H9 (cell line): ENCODE measurements around the gene IFT81. TPM values are rescaled to one million over a fixed set of nuclear protein-coding genes. Genes with fewer than 3 reads are reported as not detected.

Experiments used
- DNase-seq: peaks from one replicate; pipeline ENCODE4 v3.0.0-alpha.2; 2017
- H2AFZ ChIP-seq: one replicate; pipeline ENCODE4 v1.6.1; 2013; ENCODE audit warnings: mild to moderate bottlenecking, low read length, control low read depth, moderate library complexity
- H2AK5ac ChIP-seq: 2 replicates; pipeline ENCODE4 v1.6.1; 2013; ENCODE audit warnings: low read length, control low read depth, mixed read lengths; ENCODE audit not compliant: insufficient read length
- H2BK120ac ChIP-seq: one replicate; pipeline ENCODE4 v1.6.1; 2013; ENCODE audit warnings: low read depth, mild to moderate bottlenecking, low read length, control low read depth, inconsistent platforms; ENCODE audit not compliant: poor library complexity, severe bottlenecking
- H2BK12ac ChIP-seq: 2 replicates; pipeline ENCODE4 v1.6.1; 2013; ENCODE audit warnings: low read length, control low read depth, mixed read lengths, low read depth; ENCODE audit not compliant: insufficient read length
- H2BK15ac ChIP-seq: 2 replicates; pipeline ENCODE4 v1.6.1; 2013; ENCODE audit warnings: low read depth, low read length, control low read depth
- H2BK20ac ChIP-seq: one replicate; pipeline ENCODE4 v1.6.1; 2013; ENCODE audit warnings: low read depth, mild to moderate bottlenecking, low read length, control low read depth, inconsistent platforms; ENCODE audit not compliant: poor library complexity, severe bottlenecking
- H2BK5ac ChIP-seq: 2 replicates; pipeline ENCODE4 v1.6.1; 2013; ENCODE audit warnings: low read length, control low read depth, mixed read lengths; ENCODE audit not compliant: insufficient read length
- H3K14ac ChIP-seq: 2 replicates; pipeline ENCODE4 v1.6.1; 2013; ENCODE audit warnings: low read length, control low read depth; ENCODE audit not compliant: insufficient read depth
- H3K18ac ChIP-seq: 2 replicates; pipeline ENCODE4 v1.6.1; 2013; ENCODE audit warnings: low read depth, mild to moderate bottlenecking, mixed read lengths, low read length, control low read depth; ENCODE audit not compliant: insufficient read length
- H3K23ac ChIP-seq: 2 replicates; pipeline ENCODE4 v1.6.1; 2013; ENCODE audit warnings: low read length, control low read depth, mixed read lengths, low read depth; ENCODE audit not compliant: insufficient read length
- H3K23me2 ChIP-seq: 2 replicates; pipeline ENCODE4 v1.6.1; 2013; ENCODE audit warnings: low read depth, mild to moderate bottlenecking, mixed read lengths, low read length, control low read depth; ENCODE audit not compliant: insufficient read length, poor library complexity, severe bottlenecking
- H3K27ac ChIP-seq: 2 replicates; pipeline ENCODE4 v1.5.1; 2013; ENCODE audit warnings: low read length, control low read depth, mixed read lengths, low read depth; ENCODE audit not compliant: insufficient read length
- H3K27me3 ChIP-seq: 2 replicates; pipeline ENCODE4 v1.6.1; 2013; ENCODE audit warnings: low read length, control low read depth, inconsistent platforms; ENCODE audit not compliant: insufficient read depth
- H3K4ac ChIP-seq: 2 replicates; pipeline ENCODE4 v1.6.1; 2013; ENCODE audit warnings: low read depth, mild to moderate bottlenecking, control low read depth, inconsistent platforms, low read length, moderate library complexity
- H3K4me1 ChIP-seq: 2 replicates; pipeline ENCODE4 v1.6.1; 2013; ENCODE audit warnings: low read length, control low read depth, inconsistent platforms; ENCODE audit not compliant: insufficient read depth
- H3K4me2 ChIP-seq: 2 replicates; pipeline ENCODE4 v1.6.1; 2013; ENCODE audit warnings: low read length, control low read depth, mixed read lengths; ENCODE audit not compliant: insufficient read length, insufficient read depth
- H3K56ac ChIP-seq: 2 replicates; pipeline ENCODE4 v1.6.1; 2013; ENCODE audit warnings: low read depth, mild to moderate bottlenecking, mixed read lengths, low read length, control low read depth; ENCODE audit not compliant: insufficient read length
- H3K79me1 ChIP-seq: 2 replicates; pipeline ENCODE4 v1.6.1; 2013; ENCODE audit warnings: low read depth, mild to moderate bottlenecking, moderate library complexity, low read length, control low read depth, inconsistent platforms; ENCODE audit not compliant: insufficient read depth, poor library complexity, severe bottlenecking
- H3K79me2 ChIP-seq: 2 replicates; pipeline ENCODE4 v1.6.1; 2013; ENCODE audit warnings: low read length, control low read depth, inconsistent platforms; ENCODE audit not compliant: insufficient read depth
- H3K9ac ChIP-seq: 2 replicates; pipeline ENCODE4 v1.6.1; 2013; ENCODE audit warnings: low read length, control low read depth, mixed read lengths; ENCODE audit not compliant: insufficient read length; ENCODE audit errors: extremely low read depth
- H3K9me3 ChIP-seq: one replicate; pipeline ENCODE4 v1.6.1; 2013; ENCODE audit warnings: low read depth, low read length, inconsistent platforms; ENCODE audit not compliant: control insufficient read depth
- H3T11ph ChIP-seq: one replicate; pipeline ENCODE4 v1.6.1; 2013; ENCODE audit warnings: mild to moderate bottlenecking, low read length, control low read depth, inconsistent platforms
- H4K20me1 ChIP-seq: one replicate; pipeline ENCODE4 v1.6.1; 2013; ENCODE audit not compliant: control insufficient read depth, insufficient read length, insufficient read depth
- H4K5ac ChIP-seq: 2 replicates; pipeline ENCODE4 v1.6.1; 2013; ENCODE audit warnings: low read depth, mild to moderate bottlenecking, mixed read lengths, low read length, control low read depth; ENCODE audit not compliant: insufficient read length
- H4K8ac ChIP-seq: replicated peaks from 2 replicates; pipeline ENCODE4 v1.6.1; 2013; ENCODE audit warnings: low read length, control low read depth, mixed read lengths, low read depth; ENCODE audit not compliant: insufficient read length
- H4K91ac ChIP-seq: 2 replicates; pipeline ENCODE4 v1.6.1; 2013; ENCODE audit warnings: low read depth, mild to moderate bottlenecking, moderate library complexity, mixed read lengths, low read length, control low read depth; ENCODE audit not compliant: insufficient read length
- H3K27ac Mint-ChIP-seq, 3 experiments: 2 replicates in 2 of 3; 3 replicates in 1 of 3; pipeline ENCODE4 v1.8.0; 2020 to 2021; ENCODE audit warnings: mixed read lengths in 3 of 3, mild to moderate bottlenecking in 1 of 3, moderate library complexity in 1 of 3
- H3K27me3 Mint-ChIP-seq: 2 replicates; pipeline ENCODE4 v1.8.0; 2021; ENCODE audit warnings: low read depth, mild to moderate bottlenecking, moderate library complexity, mixed read lengths
- H3K36me3 Mint-ChIP-seq, 3 experiments: 2 replicates in 2 of 3; 3 replicates in 1 of 3; pipeline ENCODE4 v1.8.0; 2020 to 2021; ENCODE audit warnings: low read depth in 3 of 3, mixed read lengths in 3 of 3; ENCODE audit not compliant: insufficient read depth in 1 of 3
- H3K4me1 Mint-ChIP-seq, 2 experiments: 2 replicates each; pipeline ENCODE4 v1.8.0; 2020; ENCODE audit warnings: mixed read lengths in 2 of 2
- H3K4me3 Mint-ChIP-seq, 2 experiments: 2 replicates in 1 of 2; 3 replicates in 1 of 2; pipeline ENCODE4 v1.8.0; 2020 to 2021; ENCODE audit warnings: mild to moderate bottlenecking in 2 of 2, mixed read lengths in 2 of 2, moderate library complexity in 1 of 2
- H3K9me3 Mint-ChIP-seq, 2 experiments: 2 replicates in 1 of 2; 3 replicates in 1 of 2; pipeline ENCODE4 v1.8.0; 2020; ENCODE audit warnings: mild to moderate bottlenecking in 2 of 2, mixed read lengths in 2 of 2, moderate library complexity in 1 of 2
- CTCF ChIP-seq: fragments of 200-600 bp; sonication (generic); conservative IDR thresholded peaks from 3 replicates; pipeline ENCODE4 v1.8.0; 2021; ENCODE audit warnings: antibody characterized with exemption, mild to moderate bottlenecking
- WGBS: extraction: QIAGEN DNeasy Blood & Tissue Kit; methylation state at CpG from one replicate; pipeline ENCODE4 v1.1.7; 2013; ENCODE audit warnings: missing lambda C conversion rate, low lambda C conversion rate, mixed read lengths; ENCODE audit not compliant: insufficient read length; ENCODE audit errors: extremely low coverage; 5-methylcytosine and 5-hydroxymethylcytosine counted together
- total RNA-seq: library from RNA; stranded (reverse); gene quantifications from 2 replicates; pipeline ENCODE4 v1.2.1, GENCODE V29; 2021

IFT81 gene
- total RNA-seq, 1 experiment from 2014 or later: 9.3 TPM

GRCh38 chr12:110245369-110245772, 121.2 kb downstream of the IFT81 start:
- H3K14ac ChIP-seq: no peak overlapping the region
- H2BK5ac ChIP-seq: no peak overlapping the region
- H3K9me3 ChIP-seq: no peaks in the 10 kb centered on the region
- no peak overlapping the region for H2AK5ac ChIP-seq
- peaks cover 20 to 34% of the 10 kb centered on the region in 2 experiments for H3K4me1 Mint-ChIP-seq
- no peak overlapping the region for H3T11ph ChIP-seq
- H3K27ac ChIP-seq: no peak overlapping the region
- H3K27ac Mint-ChIP-seq: no peak overlapping the region
- no peak overlapping the region for H3K4ac ChIP-seq
- H4K8ac ChIP-seq: no peak overlapping the region
- no peaks in the 10 kb centered on the region for H3K4me1 ChIP-seq
- no peaks in the 10 kb centered on the region for H3K27me3 Mint-ChIP-seq
- no peak overlapping the region for H2BK120ac ChIP-seq
- H3K36me3 Mint-ChIP-seq: peaks cover 0 to 9% (median 2%) of the 10 kb centered on the region in 3 experiments; a peak in 3 of 7 replicates
- no peaks in the 10 kb centered on the region for H4K20me1 ChIP-seq
- no peak overlapping the region for H3K18ac ChIP-seq
- no peak overlapping the region for H2AFZ ChIP-seq
- peak; percentile 64 for TF ChIP-seq CTCF
- H3K23me2 ChIP-seq: no peaks in the 10 kb centered on the region
- peaks cover 0 to 7% of the 10 kb centered on the region in 2 experiments; a peak in 2 of 5 replicates for H3K9me3 Mint-ChIP-seq
- H2BK20ac ChIP-seq: no peak overlapping the region
- H3K9ac ChIP-seq: no peak overlapping the region
- H3K79me2 ChIP-seq: no peaks in the 10 kb centered on the region
- no peak overlapping the region for H2BK12ac ChIP-seq
- no peak overlapping the region for H4K5ac ChIP-seq
- peak; percentile 78 for DNase-seq
- H3K79me1 ChIP-seq: no peaks in the 10 kb centered on the region
- no peaks in the 10 kb centered on the region for H3K27me3 ChIP-seq
- WGBS: no CpG with 5 or more reads among the region's 3 CpGs
- no peak overlapping the region for H4K91ac ChIP-seq
- H3K4me3 Mint-ChIP-seq: no peak overlapping the region; a peak in 1 of 5 replicates
- no peak overlapping the region for H2BK15ac ChIP-seq
- H3K56ac ChIP-seq: no peak overlapping the region
- H3K23ac ChIP-seq: no peak overlapping the region
- H3K4me2 ChIP-seq: peak overlapping the region; percentile 2
